Activated B cell treated with CpG ODN at 0.5 μM for 24 hours (primary cell): ENCODE data around the gene VWA8. TPM values are rescaled to one million over a fixed set of nuclear protein-coding genes. Genes with fewer than 3 reads are reported as not detected.
"Not testable (repeated sequence)": the region's sequence is repeated elsewhere in the genome, so short reads cannot be mapped to it uniquely, and the experiment has no call there.

Experiments used
- ATAC-seq: fragments of 200-7000 bp; cut with Tn5 transposase; one replicate; pipeline ENCODE4 v1.10.0; 2021; ENCODE audit warnings: low read depth, mild to moderate bottlenecking, moderate library complexity
- CTCF ChIA-PET: fragments of 350-600 bp; sonication (Branson Sonifier 250); formaldehyde crosslinking; loops from one replicate; lab custom pipeline; 2021; ENCODE audit warnings: antibody characterized with exemption; lab: Charles Lee
- POLR2A ChIA-PET: fragments of 350-600 bp; sonication (Branson Sonifier 250); formaldehyde crosslinking; loops from one replicate; lab custom pipeline; 2021; ENCODE audit warnings: antibody characterized with exemption; lab: Charles Lee
- DNase-seq: peaks from one replicate; pipeline ENCODE4 v3.0.0; 2022
- H3K27ac Mint-ChIP-seq: one replicate; pipeline ENCODE4 v1.8.0; 2020; ENCODE audit warnings: mixed read lengths
- H3K27me3 Mint-ChIP-seq: one replicate; pipeline ENCODE4 v1.8.0; 2021; ENCODE audit warnings: mixed read lengths
- H3K36me3 Mint-ChIP-seq: one replicate; pipeline ENCODE4 v1.8.0; 2021; ENCODE audit warnings: low read depth, mixed read lengths
- H3K4me1 Mint-ChIP-seq: one replicate; pipeline ENCODE4 v1.8.0; 2021; ENCODE audit warnings: mixed read lengths
- H3K4me3 Mint-ChIP-seq: one replicate; pipeline ENCODE4 v1.8.0; 2020; ENCODE audit warnings: mild to moderate bottlenecking, mixed read lengths
- H3K9me3 Mint-ChIP-seq: one replicate; pipeline ENCODE4 v1.8.0; 2020; ENCODE audit warnings: mixed read lengths
- CTCF ChIP-seq: fragments of 200-600 bp; IDR thresholded peaks from one replicate; pipeline ENCODE4 v1.8.0; 2022; ENCODE audit warnings: antibody characterized with exemption, mild to moderate bottlenecking
- intact Hi-C: fragments of 100-400 bp; cut with micrococcal nuclease; formaldehyde crosslinking; loops from one replicate; pipeline ENCODE4 v1.15.1; 2024
- total RNA-seq: library from RNA; stranded (reverse); gene quantifications from 2 replicates; pipeline ENCODE4 v1.2.3, GENCODE V29; 2022

The VWA8 gene
- total RNA-seq, 1 donor from 2014 or later, result 21.7 TPM

- POLR2A ChIA-PET, result no interaction called here
- TF ChIP-seq CTCF, result no peak
- CTCF ChIA-PET, result no interaction called here
- DNase-seq (no peak), ATAC-seq (no peak)
- Mint-ChIP-seq H3K9me3 (no peaks in the 10 kb centered on the region), H3K4me3 (no peak overlapping the region), H3K27me3 (no peaks in the 10 kb centered on the region), H3K36me3 (peaks cover 25% of the 10 kb centered on the region), H3K4me1 (peaks cover 3% of the 10 kb centered on the region), H3K27ac (no peak overlapping the region)
- intact Hi-C loops, result no loop called here
Observed at GRCh38 chr13:41577436-41577835, 383.5 kb downstream of the VWA8 start.

DNA sequence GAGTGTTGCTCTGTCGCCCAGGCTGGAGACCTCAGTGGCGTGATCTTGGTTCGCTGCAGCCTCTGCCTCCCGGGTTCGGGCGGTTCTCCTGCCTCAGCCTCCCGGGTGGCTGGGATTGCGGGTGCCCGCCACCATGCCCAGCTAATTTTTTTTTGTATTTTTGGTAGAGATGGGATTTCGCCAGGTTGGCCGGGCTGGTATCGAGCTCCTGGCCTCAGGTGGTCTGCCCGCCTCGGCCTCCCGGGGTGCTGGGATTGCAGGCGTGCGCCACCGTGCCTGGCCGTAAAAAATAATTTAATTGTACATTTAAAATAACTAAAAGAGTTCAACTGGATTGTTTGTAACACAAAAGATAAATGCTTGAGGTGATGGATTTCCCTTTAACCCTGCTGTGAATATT, 387.3 kb downstream of the VWA8 start:
- H3K4me1 Mint-ChIP-seq, H3K27ac Mint-ChIP-seq, intact Hi-C loops, ATAC-seq, H3K27me3 Mint-ChIP-seq, POLR2A ChIA-PET, DNase-seq, CTCF ChIA-PET, H3K9me3 Mint-ChIP-seq, H3K4me3 Mint-ChIP-seq: not testable (repeated sequence)
- H3K36me3 Mint-ChIP-seq, result peaks cover 31% of the 10 kb centered on the region

DNA sequence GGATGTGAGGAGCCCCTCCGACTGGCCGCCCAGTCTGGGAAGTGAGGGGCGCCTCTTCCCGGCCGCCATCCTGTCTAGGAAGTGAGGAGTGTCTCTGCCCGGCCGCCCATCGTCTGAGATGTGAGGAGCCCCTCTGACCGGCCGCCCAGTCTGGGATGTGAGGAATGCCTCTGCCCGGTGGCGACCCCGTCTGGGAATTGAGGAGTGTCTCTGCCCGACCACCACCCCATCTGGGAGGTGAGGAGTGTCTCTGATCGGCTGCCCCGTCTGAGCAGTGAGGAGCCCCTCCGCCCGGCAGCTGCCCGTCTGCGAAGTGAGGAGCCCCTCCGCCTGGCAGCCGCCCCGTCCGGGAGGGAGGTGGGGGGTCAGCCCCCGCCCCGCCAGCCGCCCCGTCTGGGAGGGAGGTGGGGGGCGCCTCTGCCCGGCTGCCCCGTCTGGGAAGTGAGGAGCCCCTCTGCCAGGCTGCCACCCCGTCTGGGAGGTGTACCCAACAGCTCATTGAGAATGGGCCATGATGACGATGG, 389.0 kb downstream of the VWA8 start:
- POLR2A ChIA-PET, H3K4me1 Mint-ChIP-seq, intact Hi-C loops, H3K4me3 Mint-ChIP-seq, ATAC-seq, CTCF ChIA-PET, H3K27me3 Mint-ChIP-seq, DNase-seq, H3K9me3 Mint-ChIP-seq, H3K27ac Mint-ChIP-seq: not testable (repeated sequence)
- peaks cover 37% of the 10 kb centered on the region for H3K36me3 Mint-ChIP-seq

- DNase-seq, result no peak
- H3K36me3 Mint-ChIP-seq, result peaks cover 23% of the 10 kb centered on the region
- ChIA-PET POLR2A (no interaction called here), CTCF (no interaction called here)
- no peak for TF ChIP-seq CTCF
- H3K4me1 Mint-ChIP-seq, result no peaks in the 10 kb centered on the region
- no peak for ATAC-seq
- no peaks in the 10 kb centered on the region for H3K27me3 Mint-ChIP-seq
- no peak overlapping the region for H3K4me3 Mint-ChIP-seq
- intact Hi-C loops, result loop anchor here (5.0 kb wide), 1 partner anchor 112 kb away; the partner anchor contains the start of gene RGCC
- no peak overlapping the region for H3K27ac Mint-ChIP-seq
- H3K9me3 Mint-ChIP-seq, result no peaks in the 10 kb centered on the region
Observed at GRCh38 chr13:41568972-41569351, 391.9 kb downstream of the VWA8 start.

GRCh38 chr13:41568143-41568971, 392.6 kb downstream of the VWA8 start:
- H3K9me3 Mint-ChIP-seq, result no peaks in the 10 kb centered on the region
- DNase-seq (no peak), ATAC-seq (no peak)
- ChIA-PET CTCF (no interaction called here), POLR2A (no interaction called here)
- H3K4me3 Mint-ChIP-seq, result no peak overlapping the region
- H3K27me3 Mint-ChIP-seq, result no peaks in the 10 kb centered on the region
- H3K4me1 Mint-ChIP-seq, result no peaks in the 10 kb centered on the region
- H3K27ac Mint-ChIP-seq, result no peak overlapping the region
- no peak for TF ChIP-seq CTCF
- H3K36me3 Mint-ChIP-seq, result peaks cover 21% of the 10 kb centered on the region
- intact Hi-C loops, result loop anchor here (5.0 kb wide), 1 partner anchor 111 kb away; the partner anchor contains the start of gene RGCC

DNA sequence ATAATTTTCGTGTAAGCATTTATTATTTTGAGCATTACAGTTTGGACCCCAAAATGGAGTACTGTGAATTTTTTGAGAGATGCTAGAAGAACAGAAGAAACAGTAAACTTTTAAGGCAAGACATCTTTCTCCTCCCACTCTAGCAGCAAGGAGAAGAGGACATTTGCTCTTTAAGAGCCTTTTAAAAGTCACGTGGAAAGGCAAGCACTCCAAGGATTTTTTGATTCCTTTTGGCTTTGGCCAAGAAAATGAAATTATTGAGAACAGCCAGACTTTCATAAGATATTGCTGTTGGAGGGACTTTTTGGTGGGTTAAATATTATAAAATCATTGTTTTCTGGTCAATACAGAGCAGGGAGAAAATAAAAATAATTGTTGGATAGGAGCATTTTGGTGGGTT, 393.5 kb downstream of the VWA8 start:
- intact Hi-C loops, result loop anchor here (5.0 kb wide), 1 partner anchor 110 kb away; the partner anchor contains the start of gene RGCC
- POLR2A ChIA-PET, result no interaction called here
- no peak for DNase-seq
- CTCF ChIA-PET, result no interaction called here
- Mint-ChIP-seq H3K27ac (no peak overlapping the region), H3K4me1 (no peaks in the 10 kb centered on the region), H3K27me3 (no peaks in the 10 kb centered on the region), H3K4me3 (no peak overlapping the region), H3K36me3 (peaks cover 21% of the 10 kb centered on the region), H3K9me3 (no peaks in the 10 kb centered on the region)
- no peak for ATAC-seq
- no peak for TF ChIP-seq CTCF
